ENCODE data around the gene KIF26A.

Gene KIF26A

DNA sequence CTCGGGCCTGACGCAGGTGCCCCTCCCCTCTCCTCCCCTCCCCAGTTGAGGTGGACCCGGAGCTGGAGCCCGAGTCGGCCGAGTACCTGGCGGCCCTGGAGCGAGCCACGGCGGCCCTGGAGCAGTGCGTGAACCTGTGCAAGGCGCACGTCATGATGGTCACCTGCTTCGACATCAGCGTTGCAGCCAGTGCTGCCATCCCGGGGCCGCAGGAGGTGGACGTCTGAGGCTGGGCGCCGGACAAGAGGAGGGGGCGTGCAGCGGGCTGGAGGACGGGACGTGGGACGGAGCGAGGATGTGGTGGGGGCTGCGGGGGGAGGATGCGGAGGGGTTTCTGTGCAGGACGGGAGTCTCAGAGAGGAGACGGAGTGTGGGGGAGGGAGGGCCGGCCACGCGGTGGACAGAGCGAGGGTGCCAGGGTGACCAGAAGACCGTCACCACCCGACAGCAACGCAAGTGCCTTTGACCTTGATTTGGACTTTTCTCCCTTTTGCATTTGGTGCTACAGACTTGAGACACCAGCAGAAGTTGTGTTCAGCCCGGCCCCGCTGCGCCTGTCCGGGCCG is 41.3 kb downstream of the KIF26A start:
- no peak for DNase-seq

DNA sequence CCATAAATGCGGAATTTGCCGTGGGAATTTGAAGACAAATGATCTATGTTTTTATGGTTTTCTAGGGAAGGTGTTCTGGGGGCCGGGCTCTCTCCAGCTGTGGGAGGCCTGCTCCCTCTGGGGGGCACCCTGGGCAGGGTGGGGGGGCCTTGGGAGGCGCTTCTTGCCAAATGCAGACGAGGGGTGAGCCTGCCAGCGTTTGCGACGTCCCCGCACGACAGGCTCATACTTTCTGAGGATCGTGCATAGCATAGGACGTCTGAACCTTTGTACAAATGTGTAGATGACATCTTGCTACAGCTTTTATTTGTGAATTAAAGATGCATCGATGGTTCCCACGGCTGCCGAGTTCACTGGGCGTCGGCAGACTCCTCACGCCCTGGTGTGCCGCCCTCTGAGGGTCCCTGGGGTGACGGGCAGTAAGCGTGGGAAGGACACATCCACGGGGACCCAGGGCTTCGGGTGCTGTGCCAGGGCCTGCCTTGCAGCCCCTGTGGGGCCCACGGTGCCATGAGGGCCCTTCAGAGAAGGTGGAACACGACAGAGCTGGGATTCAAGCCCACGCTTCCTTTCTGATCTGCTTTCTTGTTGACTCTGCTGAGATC is 42.3 kb downstream of the KIF26A start:
- DNase-seq: no peak

DNA sequence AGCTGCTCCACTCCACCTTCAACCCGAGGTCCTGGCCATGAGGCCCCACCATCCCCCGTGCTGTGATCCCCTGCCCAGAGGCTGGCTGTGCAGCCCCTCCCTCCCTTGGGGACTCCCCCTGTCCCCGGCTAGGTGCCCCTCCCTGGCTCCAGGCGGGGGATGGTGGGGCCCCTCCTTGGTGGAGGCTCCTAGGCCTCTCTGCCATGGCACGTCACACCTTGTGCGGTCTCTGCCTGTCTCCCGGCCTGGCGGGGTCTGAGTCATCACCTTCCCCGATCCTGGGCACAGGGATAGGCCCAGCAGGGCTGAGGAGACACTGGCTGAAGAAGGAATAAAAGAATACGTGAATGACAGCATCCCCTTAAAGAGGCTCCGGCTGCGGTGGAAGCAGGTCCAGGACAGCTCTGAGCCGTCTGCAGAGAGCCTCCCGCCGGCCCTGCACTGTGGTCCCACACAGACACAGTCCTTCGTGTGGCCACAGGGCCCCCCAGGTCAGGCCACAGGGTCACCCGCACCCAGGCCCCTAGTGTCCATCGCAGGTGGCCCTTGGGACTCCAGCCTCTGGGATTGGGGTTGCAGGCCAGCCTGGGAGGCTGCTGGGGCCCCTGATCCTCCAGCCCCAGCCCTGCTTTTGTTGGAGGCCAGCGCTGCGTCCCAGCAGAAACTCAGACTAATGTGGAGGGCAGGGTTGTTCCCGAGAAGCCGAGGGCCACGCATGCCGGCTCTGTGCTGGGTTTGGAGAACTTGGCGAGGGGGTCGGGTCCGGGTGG is 43.6 kb downstream of the KIF26A start:
- DNase-seq: no peak

DNA sequence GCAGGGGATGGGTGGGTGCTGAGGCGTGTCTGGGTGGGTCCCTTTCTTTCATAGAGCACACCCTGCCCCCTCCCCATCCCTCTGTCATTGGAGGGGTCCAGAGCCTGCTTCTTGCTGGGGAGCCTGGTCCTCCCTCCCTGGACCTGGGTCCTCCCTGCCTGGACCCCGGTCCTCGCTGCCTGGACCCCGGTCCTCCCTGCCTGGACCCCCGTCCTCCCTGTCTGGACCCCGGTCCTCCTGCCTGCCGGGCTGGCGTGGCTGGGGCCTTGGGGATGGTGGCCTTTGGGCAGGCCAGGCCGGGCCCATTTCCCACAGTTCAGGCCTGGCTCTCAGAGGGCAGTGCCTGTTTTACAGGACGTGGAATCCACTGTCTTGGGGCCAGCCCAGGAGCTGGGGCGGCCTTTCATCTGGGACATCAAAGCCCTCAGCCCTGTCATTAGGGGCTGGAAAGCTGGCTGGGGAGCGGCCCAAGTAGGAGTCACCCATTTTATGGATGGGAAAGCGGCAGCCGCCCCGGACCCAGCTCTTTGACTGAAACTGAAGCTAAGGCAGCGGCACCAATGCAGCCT is 44.6 kb downstream of the KIF26A start:
- DNase-seq: no peak

DNA sequence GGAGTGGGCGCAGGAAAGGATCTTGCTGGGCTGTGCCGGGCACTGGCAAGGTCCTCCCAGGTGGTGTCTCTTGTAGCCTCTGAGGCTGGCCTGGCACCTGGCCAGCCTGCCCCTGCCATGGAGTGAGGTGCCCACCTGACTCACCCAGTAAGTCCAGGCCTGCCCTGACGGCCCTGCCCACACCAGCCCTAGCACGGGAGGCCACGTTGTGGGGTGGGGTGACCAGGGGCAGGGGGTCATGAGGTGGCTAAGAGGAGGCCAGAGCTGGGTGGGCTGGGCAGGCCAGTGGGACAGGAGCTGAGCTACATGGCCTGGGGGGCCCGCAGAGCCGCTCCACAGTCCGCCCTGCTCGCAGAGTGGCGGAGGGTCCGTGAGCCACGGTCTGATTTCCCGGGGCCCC is 45.4 kb downstream of the KIF26A start:
- DNase-seq: no peak

DNA sequence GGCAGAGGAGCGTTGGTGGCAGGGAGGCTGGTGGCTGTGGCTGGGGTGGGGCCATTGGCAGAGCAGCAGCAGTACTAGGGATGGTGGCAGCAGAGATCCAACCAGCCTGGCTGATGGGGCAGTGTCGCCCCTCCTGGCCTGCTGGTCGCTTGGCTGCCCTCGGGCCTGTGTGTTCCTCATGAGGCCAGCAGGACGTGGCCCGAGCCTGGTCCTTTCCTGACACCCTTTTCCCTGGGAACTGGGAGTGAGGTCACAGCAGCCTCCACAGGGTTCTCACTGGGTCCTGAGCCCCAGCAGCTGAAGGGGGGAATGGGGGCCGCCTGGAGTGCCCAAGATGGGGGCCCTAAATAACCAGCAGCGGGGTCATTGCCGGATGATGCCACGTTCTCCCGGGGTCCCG is 46.1 kb downstream of the KIF26A start:
- no peak for DNase-seq

DNA sequence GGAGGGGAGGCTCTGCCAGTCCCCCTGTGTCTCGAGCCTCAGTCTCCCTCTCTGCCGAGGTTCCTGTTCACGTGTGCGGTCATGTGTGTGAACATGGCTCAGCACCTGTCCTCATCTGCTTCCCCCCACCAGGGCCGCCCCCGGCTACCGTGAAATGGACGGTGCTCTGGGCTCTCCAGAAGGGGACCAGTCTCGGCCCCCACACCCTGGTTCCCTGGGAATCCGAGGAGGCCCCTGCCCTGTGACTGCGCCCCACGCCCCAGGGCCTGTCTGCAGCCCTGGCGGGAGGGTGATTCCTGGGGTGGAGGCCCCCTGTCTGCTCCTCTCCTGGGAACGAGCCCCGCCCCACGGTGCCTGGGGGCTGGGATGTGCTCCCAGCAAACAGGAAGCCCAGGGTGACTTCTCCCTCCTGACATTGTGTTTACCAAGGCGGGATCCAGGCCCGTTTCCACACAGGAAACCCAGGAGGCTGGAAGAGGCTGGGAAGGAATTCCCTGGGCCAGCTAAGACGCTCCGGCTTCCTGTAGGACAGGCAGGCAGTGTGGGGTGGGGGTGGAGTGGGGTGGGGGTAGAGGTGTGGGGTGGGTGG is 46.6 kb downstream of the KIF26A start:
- DNase-seq: no peak

DNA sequence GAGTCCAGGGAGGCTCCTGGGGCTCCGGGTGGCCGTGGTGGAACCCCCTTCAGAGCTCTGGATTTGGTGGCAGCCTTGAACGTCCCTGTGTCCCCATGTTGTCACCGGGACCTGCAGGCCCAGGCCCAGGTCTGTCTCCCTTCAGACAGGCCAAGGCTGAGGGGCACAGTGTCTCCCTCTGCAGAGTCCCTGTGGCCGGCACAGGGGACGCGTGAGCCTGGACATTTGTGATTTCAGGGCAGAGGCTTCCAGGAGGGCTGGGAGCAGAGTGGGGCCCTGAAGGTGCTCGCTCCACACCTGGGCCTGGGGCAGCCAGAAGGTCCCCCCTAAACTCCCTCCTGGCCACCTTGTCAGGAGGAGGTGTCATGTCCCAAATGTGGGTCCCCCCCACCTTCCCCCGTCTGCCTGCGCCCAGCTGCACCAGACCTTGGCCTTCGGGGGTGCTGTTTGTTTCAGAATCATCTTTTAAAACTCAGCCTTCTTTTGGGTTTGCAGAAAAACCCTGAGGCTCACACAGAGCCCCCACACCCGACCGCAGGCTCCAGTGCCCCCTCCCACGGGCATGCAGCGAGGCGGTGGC is 47.6 kb downstream of the KIF26A start:
- no peak for DNase-seq

DNA sequence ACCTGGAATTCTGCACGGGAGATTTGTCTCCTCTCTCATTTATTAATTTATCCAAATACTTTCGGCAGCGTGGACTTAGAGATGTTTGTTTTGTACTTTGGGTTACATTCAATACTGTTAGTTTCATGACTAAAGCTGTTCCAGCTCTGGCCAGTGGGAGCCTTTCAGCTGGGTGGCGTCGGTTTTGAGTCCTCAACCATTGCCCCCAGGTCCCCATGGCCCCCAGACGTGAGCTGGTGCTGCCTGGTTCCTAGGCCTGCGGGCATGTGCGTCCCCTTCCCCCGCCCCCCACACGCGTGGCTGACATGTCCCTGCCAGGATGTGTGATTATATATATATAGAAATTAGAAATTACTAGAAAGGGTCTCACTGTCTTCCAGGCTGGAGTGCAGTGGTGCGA is 48.2 kb downstream of the KIF26A start:
- DNase-seq: no peak

DNA sequence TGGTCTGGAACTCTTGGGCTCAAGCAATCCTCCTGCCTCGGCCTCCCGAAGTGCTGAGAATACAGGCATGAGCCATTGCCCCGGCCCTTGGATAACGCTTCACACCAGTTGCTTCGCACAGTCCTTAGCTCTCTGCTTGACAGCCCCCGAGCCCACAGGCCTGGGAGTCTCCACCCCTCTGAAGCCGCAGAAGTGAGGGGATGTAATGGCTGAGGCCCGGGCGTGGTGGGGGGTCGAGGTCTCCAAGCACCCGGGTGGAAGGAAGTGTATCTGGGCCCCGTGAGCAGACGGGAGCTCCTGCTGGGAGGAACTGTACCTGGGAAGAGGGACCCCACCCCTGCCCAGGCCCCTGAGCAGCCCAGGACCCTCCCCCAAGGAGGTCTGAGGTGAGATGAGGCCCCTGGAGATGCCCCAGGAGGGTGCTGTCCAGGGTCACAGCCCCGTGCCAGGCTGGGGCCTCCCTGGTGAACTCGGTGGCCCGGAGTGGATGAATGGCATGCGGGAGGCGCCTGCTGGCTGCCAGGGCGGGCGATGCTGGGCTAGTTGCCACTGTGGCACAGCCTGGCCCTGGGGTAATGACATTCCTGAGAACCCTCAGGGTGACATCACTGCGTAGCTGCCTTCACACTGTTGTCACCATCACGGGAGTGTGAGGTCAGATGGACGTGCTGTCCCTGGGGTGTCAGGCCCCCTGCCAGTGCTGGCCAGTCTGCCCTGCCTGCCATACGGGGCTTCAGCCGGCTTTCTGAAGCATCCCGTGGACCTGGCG is 48.9 kb downstream of the KIF26A start:
- no peak for DNase-seq

DNA sequence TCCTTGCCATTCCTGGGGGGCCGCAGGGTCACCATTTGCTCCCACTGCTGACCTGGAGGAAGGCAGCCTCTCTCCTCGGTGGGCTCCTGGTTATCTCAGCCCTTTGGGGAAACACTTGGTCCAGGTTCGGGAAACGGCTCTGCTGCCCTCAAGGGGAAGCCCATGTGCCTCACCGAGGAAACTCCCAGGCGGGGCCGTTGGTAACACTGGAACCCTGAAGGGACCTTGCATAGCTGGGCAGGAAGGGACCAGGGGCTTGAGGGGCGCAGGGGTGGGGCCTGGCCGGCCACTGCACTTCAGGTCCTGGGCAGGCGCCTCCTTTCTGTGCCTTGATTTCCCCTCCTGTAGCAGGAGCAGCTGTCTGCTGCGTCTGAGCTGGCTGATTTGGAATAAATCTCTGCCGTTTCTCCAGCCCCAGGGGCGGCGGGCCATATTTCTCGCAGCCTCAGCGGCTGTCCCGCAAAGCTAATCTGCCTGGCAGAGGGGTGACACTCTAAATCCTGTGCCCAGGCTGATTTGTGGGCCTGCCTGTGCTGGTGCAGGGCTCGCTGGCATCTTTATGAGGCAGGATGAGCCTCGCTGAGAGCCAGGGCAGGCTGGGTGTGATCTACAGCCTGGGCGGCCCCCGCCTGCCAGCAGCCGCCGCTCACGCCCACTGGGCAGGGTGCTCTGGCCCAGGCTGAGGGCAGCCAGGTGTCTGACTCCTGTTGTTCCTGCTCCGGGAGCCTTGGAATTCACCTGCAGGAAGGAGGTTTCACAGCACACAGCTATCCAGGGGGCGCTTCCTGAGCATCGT is 49.7 kb downstream of the KIF26A start:
- no peak for DNase-seq

DNA sequence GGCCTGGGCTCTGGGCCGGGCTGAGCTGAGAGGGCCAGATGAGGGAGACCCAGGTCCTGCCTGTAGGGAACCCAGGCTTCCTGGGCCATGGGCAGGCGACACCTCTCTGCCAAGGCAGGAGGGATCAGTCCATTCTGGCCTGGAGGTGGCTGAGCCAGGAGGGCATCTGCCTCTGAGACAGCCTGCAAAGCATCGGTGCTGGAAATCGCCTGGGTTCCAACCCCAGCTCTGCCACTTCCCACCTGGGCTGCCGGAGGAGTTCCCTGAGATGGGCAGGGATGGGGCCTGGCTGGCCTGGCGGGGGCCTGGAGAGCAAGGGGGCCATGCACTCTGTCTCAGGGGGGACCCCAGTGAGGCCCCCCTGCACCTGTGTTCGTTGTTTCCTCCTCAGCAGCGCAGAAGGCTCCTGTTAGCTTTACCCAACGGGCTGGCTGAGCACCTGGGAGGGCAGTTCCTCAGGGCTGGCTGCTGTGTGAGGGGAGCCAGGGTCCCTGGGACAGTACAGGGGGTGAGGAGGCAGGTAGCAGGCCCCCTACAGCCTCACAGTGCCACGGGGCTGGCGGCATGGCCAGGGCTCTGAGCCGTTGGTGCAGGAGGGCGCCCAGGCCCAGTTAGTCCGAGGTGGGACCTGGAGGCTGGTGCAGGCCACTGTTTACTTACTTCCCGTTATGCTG is 50.5 kb downstream of the KIF26A start:
- no peak for DNase-seq

DNA sequence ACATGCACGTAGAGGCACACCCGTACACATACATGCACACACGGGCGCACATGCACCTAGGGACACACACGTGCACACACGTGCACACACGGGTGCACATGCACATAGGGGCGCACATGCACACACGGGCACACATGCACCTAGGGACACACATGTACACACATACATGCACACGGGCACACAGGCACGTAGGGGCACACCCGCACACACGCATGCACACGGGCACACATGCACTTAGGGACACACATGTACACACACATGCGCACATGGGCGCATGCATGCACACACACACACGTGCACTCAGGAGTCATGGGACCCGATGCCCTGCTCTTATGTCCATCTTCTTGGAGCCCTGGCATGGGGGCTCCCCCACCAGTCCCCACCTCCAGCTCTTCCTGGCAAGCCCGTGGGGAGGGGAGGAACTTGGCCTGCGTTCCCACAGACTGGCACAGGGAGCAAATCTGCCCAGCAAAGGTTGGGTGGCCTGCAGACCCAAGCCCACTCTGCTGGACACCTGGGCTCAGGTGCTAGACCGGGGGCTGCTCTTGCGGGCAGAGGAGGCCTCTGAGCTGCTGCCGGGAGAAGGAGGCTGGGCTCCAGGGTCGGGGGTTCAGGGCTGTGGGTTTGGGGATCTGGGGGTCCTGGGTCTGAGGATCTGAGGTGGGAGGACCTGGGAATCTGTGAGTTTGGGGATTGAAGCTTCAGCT is 51.4 kb downstream of the KIF26A start:
- DNase-seq: no peak

DNA sequence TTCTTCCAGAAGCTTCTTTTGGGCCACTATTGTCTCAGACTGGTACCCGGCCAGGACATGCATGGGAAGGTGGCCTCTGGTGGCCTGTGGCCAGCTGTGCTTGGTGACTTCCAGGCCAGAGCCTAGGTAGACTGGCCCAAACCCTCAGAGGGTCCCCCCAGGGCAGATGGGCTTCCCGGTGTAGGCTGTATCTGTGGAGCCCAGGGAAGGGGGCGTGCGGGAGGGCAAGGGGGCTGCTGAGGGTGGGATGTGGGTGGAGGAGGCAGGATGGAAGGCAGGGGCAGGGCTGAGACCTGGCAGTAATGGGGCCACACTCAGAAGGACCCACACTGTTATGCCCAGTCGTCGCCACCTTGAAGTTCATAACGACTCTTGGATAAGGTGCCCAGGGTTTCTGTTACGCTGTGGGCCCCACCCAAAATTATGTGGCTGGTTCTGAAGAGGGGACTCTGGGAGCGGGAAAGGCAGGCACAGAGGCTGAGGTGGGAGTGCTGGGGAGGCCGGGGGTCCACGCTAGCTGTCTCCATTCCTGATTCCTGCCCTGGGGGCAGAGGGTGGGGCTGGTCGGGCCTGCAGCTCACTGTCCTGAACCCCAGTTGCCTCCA is 52.1 kb downstream of the KIF26A start:
- no peak for DNase-seq

DNA sequence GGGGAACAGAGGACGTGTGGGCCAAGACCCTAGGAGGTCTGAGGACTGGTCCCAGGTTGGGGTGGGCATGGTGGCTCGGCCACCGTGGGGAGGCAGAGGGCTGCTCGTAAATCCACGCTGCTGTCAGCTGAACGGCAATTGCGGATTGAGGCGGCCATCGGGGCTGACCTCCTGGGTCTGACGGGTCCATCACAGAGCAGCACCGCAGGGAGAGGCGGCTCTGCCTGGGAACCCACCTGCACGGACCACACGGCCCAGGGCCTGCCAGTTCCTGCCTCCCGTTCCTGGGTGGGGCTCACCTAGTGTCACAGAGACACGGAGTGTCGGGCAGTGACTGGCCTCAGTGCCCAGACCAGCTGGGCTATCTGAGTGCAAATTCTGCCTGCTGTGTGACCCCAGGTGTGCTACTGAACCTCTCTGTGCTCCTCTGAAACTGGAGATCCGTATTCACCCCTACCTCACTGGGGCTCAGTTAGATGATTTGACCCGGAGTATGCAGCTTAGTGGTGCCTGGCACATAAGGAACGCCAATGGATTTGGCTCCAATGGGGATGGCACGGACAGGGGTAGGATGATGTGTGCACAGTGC is 53.1 kb downstream of the KIF26A start:
- no peak for DNase-seq

DNA sequence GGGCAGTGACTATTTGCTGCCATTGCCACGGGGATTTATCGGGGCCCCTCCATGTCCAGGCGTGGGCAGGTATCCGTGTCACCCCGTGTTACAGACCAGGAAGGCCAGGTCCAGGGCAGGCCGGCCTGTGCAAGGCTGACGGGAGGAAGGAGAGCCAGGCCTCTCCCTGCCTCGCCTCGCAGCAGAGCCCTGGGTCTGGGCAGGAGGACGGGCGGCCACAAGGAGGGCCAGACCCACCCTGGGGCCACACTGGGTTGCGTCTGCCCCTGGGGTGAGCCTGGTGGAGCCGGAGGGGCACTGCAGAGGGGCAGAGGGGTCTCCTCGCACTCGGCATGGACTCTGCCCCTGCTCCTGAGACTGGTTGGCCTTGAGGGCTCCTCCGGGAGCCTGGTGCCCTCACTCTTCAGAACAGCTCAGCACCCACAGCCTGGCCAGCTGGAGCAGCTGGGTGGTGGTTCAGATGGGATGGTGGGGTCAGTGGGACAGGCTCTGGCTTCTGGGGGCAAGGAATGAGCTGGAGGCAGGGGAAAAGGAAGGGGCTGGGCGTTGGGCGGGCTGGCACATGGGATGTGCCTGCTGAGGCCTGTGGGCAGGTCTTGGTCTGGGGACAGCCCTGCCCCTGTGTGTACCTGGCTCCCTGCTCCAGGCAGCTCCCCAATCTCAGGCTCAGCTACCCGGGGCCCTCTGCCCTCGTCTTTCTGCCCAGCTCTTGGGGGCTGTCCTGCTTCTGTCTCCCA is 53.9 kb downstream of the KIF26A start:
- DNase-seq: no peak

DNA sequence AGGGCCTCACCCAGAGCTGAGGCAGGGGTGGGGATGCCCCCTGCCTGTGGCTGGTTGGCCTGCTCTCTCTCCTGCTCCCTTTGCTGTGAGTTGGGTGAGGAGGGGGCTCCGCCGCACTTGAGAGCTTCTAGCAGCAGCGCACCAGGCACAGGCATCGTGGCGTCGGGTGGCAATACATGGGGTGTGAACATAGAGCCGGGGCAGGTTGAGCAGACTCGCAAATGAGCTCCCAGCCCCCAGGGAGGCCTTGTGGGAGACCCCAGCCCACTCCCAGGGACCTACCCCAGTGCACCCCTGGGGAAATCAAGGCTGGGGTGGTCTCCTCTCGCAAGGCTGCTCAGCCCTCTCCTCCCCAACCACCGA is 54.5 kb downstream of the KIF26A start:
- DNase-seq: no peak

DNA sequence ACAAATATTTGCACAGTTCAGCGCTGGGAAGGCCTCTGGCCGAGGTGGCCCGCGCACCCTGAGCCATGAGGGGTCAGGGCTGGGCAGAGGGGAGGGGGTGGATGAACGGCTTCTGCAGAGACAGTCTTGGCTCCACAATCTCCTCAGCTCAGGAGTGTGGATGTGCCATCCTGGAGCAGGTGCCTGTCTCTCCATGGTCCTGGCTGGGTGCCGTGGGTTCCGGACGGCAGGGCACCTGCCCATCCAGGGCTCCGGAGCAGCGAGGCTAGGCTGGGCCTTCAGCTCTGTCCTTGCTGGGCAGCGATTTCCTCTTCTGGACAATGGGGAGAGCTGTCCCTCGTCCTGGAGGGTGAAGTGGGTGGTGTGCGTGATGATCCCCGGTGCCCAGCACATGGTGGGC is 55.6 kb downstream of the KIF26A start:
- no peak for DNase-seq

DNA sequence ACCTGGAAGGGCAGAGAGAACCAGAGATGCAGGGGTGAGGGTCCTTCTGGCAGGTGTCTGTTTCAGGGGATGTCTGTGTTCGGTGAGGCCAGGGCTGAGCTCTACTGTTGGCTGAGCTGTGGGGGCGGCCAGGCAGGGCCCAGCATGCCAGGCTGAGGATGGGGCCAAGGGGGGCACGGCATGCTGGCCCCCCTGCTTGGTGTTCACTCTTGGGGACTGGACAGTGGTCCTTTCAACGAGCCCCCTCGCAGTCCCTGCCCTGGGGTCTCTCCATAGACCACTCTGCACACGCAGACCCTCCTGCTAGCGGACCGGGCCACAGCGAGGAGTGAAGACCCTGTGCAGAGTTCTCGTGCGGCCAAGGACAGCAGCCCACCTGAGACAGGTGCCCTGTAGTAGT is 56.3 kb downstream of the KIF26A start:
- DNase-seq: no peak
